Measurements from ENCODE around the gene L3MBTL4.

L3MBTL4 gene

DNA sequence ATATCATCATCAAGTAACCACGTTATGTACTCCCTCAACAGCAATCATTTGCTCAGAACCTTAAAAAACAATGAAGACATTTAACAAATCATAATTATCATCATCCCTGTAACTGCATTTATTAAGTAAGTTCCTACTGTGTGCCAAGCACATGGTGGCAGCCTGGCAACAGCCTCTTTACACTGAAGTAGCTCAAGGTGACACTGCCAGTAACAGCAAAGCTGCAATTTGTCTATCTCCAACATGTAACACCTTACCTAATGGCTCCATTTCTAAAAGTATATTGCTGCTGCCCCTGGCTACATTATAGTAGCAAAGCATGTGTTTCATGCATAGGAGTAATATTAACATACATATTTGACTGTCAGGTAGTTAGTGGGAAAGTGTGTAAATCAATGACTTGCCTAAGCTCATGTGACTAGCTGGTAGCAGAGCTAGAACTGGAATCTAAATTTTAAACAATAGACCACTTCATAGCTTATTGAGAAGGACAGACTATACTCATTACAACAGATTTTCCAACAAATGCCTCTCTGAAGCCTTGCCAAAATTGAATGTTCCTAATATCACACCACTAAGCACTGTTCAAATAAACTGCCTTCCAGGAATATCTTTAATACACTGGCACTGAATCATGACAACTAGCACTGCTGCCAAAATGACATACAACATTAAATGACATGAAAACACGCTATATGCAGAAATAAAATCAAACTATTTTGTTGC, 86.7 kb downstream of the L3MBTL4 start:
- DNase-seq (ENCODE audit: insufficient read length, low spot score) (no peak), FAIRE-seq (no peak)
- TF ChIP-seq POLR2A (IDR thresholded peaks at IDR 0.05; ENCODE audit: low read depth, low read length), result no peak

DNA sequence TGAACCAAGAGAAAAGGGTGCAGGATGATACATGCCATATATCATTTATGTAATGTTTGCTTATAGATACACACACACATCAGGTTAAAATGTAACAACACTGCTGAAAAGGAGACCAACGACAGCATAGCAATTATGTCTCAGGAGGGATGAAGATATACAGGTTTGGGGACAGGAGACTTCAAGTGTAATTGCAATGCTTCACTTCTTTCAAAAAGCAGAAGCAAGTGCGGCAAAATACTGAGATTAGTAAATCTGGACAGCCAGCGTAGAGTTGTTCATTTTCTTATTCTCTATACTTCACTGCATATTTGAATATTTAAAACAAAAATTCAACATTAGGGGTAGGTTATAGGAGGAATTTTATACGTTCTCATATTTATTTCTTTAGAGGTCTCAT, 87.2 kb downstream of the L3MBTL4 start:
- DNase-seq (ENCODE audit: insufficient read length, low spot score) (no peak), FAIRE-seq (no peak)
- TF ChIP-seq POLR2A (IDR thresholded peaks at IDR 0.05; ENCODE audit: low read depth, low read length), result no peak

DNA sequence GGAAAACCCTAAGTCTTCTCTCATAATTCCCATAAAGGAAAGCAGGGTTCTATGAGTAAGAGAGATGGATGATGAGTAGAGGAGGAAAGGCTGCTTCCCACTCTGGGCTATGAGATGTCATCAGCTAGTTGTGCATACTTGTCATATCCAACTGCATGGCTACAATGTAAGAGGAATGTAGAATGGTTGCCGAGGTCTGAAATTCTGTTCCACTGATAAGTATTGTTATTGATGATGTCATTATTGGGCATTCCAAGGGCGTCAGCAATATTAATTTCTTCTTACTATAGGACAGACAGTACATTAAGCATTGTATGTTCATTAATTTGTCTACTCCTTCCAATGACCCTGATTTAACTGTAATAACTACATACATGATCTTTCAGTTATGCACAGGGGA, 88.1 kb downstream of the L3MBTL4 start:
- FAIRE-seq (no peak), DNase-seq (ENCODE audit: insufficient read length, low spot score) (no peak)
- TF ChIP-seq POLR2A (IDR thresholded peaks at IDR 0.05; ENCODE audit: low read depth, low read length), result no peak

DNA sequence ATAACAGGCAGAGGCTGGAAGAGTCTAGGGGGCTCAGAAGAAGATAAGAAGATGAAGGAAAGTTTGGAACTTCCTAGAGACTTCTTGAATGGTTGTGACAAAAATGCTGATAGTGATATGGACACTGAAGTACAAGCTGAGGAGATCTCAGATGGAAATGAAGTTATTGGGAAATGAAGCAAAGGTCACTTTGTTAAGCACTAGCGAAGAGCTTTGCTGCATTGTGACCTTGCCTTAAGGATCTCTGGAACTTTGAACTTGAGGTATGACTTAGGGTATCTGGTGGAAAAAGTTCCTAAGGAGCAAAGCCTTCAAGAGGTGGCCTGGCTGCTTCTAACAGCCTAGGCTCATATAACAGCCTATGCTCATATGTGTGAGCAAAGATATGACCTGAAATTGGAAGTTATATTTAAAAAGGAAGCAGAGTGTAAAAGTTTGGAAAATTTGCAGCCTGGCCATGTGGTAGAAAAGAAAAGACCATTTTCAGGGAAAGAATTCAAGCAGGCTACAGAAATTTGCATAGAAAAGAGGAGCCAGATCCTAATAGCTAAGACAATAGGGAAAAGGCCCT, 91.3 kb downstream of the L3MBTL4 start:
- FAIRE-seq (no peak), DNase-seq (ENCODE audit: insufficient read length, low spot score) (no peak)
- no peak for TF ChIP-seq POLR2A (IDR thresholded peaks at IDR 0.05; ENCODE audit: low read depth, low read length)

DNA sequence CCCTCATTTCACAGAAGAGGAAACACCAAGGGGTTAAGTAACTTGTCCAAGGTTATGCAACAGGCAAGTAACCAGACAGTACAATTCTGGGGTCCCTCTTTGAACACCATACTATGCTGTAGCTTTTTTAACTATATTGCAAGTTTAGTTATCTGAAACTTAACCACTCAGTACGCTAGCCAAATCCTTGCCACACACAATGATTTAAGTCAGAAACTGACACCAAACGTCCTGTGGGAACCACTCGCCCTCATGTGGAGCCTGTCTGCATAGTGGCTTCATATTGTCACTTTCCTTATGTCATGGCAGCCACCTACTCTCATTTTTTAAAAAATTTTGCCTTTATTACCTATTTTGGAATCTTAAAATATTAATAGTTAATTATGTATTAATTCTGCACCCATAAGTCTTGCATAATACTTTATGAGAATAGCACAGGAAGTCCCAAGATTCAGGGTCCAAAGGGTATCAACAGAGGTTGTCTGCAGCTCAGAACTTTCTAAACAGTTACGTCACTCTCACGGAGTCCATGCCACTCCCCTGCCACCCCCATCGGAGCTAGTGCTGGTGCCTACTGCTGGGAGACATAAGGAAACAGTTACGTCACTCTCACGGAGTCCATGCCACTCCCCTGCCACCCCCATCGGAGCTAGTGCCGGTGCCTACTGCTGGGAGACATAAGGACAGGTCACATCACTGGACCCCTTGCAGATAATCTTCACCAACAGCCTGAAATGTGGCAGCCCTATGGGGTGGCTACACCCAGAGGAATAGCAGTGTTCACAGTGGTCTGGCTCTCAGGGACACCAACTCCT, 99.0 kb downstream of the L3MBTL4 start:
- no peak for FAIRE-seq
- TF ChIP-seq POLR2A (IDR thresholded peaks at IDR 0.05; ENCODE audit: low read depth, low read length), result no peak
- no peak for DNase-seq (ENCODE audit: insufficient read length, low spot score)

DNA sequence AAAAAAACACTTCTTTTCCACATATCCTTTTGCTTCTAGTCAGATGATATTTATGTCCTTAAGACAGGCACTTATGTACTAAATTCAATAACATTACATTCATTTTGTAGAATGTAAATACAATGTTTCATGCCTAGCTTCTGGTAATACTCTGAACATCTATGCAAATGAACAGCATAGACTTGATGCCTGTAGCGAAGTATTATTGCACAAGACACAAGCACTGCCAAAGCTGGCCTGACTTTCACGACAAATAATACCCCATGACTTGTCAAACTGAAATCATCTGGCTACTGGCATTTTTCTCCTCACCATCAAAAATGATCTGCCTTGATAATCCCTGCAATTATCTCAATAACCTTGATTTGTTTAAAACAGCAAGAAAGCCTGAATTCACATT, 101.3 kb downstream of the L3MBTL4 start:
- FAIRE-seq (no peak), DNase-seq (ENCODE audit: insufficient read length, low spot score) (no peak)
- TF ChIP-seq POLR2A (IDR thresholded peaks at IDR 0.05; ENCODE audit: low read depth, low read length), result no peak

DNA sequence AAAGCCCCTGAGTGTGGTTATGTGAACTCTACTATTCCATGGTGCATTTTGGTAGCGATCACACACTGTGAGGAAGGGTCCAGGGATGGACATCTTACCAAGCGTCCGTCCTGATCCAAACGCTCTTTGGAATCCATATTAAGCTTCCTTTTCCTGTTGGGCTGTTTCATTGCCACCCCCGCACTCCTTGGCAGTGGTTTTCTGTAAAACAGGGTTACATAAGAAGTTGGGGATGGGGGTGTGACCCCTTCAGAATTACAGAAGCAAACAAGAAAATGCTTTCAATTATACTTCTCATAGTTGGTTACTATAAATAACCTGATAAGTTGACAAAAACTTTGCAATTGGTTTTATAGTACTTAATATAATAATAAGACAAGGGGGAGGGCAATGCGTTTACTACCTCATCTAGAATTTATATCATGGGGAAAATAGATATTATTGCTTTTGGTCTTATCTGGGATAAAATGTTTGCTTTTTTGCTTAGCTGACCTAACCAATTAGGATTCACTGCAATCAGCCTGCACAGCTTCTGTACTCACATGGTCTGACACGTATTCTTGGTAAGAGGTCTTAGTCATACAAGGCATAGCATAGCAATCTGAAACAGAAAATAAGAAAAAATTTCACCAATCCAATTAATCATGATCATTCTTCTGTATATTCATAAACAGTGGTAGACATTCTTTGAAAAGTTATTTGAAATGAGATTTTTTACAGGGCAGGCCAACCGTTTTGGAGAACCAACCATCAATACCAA, 103.1 kb downstream of the L3MBTL4 start:
- DNase-seq (ENCODE audit: insufficient read length, low spot score), result no peak
- no peak for TF ChIP-seq POLR2A (IDR thresholded peaks at IDR 0.05; ENCODE audit: low read depth, low read length)
- no peak for FAIRE-seq

DNA sequence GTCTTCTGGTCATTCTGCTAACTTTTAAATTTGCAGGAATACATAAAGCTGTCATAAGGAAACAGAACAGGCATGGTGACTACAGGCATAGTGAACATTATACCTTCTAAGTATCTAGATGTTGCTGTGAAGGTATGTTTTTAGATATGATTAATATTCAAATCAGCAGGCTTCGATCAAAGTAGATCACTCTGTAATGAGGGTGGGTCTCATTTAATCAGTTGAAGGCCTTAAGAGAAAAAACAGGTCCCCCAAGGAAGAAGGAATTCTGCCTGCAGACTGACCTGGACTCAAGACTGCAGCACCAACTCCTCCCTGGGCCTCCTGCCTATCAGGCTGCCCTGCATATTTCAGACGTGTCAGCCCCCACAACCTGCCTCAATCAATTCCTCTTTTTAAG, 104.0 kb downstream of the L3MBTL4 start:
- FAIRE-seq, result no peak
- DNase-seq (ENCODE audit: insufficient read length, low spot score), result no peak
- TF ChIP-seq POLR2A (IDR thresholded peaks at IDR 0.05; ENCODE audit: low read depth, low read length), result no peak

DNA sequence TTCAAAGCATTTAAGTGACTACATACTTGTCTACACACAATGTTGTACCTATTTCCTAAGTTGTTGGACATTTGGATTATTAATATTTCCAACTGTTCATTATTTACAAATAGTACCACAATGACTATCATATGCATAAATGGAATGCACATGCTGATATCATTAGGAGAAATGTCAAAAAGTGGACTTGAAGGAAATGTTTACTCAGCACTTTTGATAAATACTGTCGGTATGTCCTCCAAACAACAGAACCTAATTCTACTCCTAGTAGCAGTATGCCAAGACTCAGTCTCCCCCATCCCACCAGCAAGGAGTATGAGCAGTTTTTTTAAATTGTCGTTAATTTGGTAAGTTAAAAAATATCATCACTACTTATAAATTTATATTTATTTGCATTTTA, 116.8 kb downstream of the L3MBTL4 start:
- FAIRE-seq (no peak), DNase-seq (ENCODE audit: insufficient read length, low spot score) (no peak)
- TF ChIP-seq POLR2A (IDR thresholded peaks at IDR 0.05; ENCODE audit: low read depth, low read length), result no peak

DNA sequence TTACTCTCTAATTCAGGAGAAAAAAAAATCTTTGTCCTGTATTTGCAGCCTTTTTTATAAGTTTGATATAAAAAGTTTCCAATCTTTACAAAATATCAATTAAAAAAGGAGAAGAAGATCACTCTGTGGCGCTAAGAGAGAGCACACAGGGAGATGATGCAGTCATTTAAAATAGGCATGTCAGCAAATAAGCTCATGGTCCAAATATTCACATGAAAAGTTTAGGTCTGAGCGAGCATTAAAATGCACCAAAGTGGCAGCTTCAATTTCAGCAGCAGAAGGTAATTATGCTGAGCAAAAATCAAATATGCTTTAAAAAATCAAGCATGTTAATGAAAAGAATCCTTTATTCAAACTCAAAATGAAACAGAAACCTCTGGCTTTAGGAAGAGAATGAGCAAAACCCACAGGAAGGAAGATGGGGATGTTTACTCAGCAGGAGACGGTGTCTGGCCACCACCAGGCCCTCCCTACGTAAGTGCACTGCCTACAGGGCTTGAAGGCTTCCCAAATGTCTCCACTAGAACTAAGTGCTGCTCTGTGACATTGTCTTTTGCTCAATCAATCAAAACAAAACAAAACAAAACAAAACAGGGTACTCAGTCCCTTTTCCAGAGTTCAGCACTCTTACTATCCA, 120.4 kb downstream of the L3MBTL4 start:
- FAIRE-seq (peak; percentile 6), DNase-seq (ENCODE audit: insufficient read length, low spot score) (no peak)
- TF ChIP-seq POLR2A (IDR thresholded peaks at IDR 0.05; ENCODE audit: low read depth, low read length), result no peak

DNA sequence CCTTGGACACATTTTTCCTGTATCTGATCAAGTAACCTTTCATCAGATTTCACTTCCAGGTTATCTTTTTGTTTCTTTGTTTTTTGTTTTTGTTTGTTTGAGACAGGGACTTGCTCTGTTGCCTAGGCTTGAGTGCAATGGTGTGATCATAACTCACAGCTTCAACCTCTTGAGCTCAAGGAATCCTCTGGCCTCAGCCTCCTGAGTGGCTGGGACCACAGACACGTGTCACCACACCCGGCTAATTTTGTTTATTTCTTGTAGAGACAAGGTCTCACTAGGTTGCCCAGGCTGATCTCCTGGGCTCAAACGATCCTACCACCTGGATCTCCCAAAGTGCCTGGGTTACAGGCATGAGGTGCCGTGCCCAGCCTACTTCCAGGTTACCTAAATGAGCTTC, 124.9 kb downstream of the L3MBTL4 start:
- TF ChIP-seq POLR2A (IDR thresholded peaks at IDR 0.05; ENCODE audit: low read depth, low read length), result no peak
- FAIRE-seq, result no peak
- no peak for DNase-seq (ENCODE audit: insufficient read length, low spot score)

DNA sequence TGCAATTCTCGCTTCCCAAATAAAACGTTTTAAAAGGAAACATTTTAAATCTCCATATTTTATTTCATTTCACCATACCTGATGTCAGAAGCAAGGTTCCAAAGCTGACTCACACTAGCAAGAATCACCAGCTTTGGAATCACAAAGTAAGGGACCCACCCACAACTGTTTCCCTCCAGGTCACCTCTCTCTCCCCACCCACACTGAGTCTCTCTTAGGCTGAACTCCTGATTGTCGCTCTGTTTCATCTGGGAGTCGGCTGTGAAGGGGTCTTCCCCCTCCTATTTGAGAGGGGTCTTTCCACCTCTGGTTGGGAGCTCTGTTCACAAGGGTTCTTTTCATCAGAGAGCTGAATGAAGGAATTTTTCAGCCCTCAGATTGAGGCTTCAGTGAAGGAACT, 128.1 kb downstream of the L3MBTL4 start:
- no peak for FAIRE-seq
- DNase-seq (ENCODE audit: insufficient read length, low spot score), result no peak
- TF ChIP-seq POLR2A (IDR thresholded peaks at IDR 0.05; ENCODE audit: low read depth, low read length), result no peak

DNA sequence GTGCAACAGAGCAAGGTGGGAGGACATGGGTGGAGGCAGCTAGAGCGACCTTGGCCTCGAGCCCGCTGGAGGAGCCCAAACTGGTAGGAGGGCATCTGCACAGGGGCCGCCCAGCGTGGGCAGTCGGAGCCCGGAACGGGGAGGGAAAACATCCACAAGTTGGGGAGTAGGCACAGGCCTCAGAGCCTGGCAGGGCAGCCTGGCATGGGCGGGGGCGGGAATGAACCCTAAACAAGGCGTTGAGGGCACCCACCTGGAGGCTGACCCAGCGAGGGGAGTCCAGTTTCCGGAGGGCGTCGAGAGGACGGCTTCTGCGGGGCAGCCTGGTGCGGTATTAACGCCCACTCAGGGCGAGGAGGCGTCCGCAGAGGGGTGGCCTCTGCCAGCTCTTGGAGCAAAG, 129.9 kb downstream of the L3MBTL4 start:
- DNase-seq (ENCODE audit: insufficient read length, low spot score), result no peak
- no peak for TF ChIP-seq POLR2A (IDR thresholded peaks at IDR 0.05; ENCODE audit: low read depth, low read length)
- FAIRE-seq, result no peak

DNA sequence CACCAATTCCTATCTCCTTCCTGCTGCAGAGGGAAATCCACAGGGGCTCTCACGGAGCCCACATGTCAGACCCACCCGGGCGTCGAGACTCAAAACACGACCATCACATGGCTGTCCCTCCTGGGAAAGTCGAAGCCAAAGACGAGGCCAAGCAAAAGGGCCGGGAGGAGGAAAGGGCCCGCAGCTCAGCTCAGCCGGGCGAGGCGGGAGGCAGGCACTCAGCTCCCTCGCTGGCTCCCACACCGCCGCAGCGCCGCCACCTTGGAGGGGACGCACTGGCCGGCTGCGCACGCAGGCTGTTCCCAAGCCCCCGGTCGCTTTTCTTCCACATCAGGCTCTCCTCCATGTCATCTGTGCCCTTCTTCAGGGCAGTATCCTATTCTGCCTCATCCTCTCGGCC, 130.4 kb downstream of the L3MBTL4 start:
- no peak for DNase-seq (ENCODE audit: insufficient read length, low spot score)
- no peak for TF ChIP-seq POLR2A (IDR thresholded peaks at IDR 0.05; ENCODE audit: low read depth, low read length)
- no peak for FAIRE-seq
